Measurements from ENCODE around the gene KCNJ14. TPM values are rescaled to one million over a fixed set of nuclear protein-coding genes. Genes with fewer than 3 reads are reported as not detected.

The KCNJ14 gene
- polyA plus RNA-seq, 1 of the 3 experiments (the other 2 are of a cell fraction) = 1.2 TPM

- Histone ChIP-seq H4K20me1 (ENCODE audit: insufficient read depth) (no peaks in the 10 kb centered on the region), H3K4me3 (ENCODE audit: low read depth in 2 of 2, low read length in 1 of 2) (peak overlapping the region; percentile 59 to 77), H3K4me2 (peak overlapping the region; percentile 84; the same call in 1 of the 2 replicates), H3K4me1 (ENCODE audit: control insufficient read depth in 1 of 2, insufficient read depth in 2 of 2, low read depth in 1 of 2, low read length in 1 of 2) (peaks cover 0 to 22% of the 10 kb centered on the region in 2 experiments; a peak in 1 of 4 replicates), H3F3A (replicated peaks; ENCODE audit: insufficient read depth) (peaks cover 11% of the 10 kb centered on the region), H2AFZ (ENCODE audit: low read depth) (peak overlapping the region; percentile 78; the same call in 1 of the 2 replicates), H3K27me3 (ENCODE audit: insufficient read depth) (no peaks in the 10 kb centered on the region), H3K27ac (ENCODE audit: low read depth in 2 of 2, low read length in 1 of 2) (peak overlapping the region in 1 of 2 experiments; percentile 51; a peak in 1 of 4 replicates), H3K9me2 (no peaks in the 10 kb centered on the region), H3K9me3 (no peaks in the 10 kb centered on the region), H3K79me2 (ENCODE audit: insufficient read depth) (no peaks in the 10 kb centered on the region), H3K36me3 (replicated peaks in 1 of 2; ENCODE audit: control insufficient read depth in 1 of 2, insufficient read depth in 2 of 2, low read length in 1 of 2) (no peaks in the 10 kb centered on the region), H3K9ac (peak overlapping the region; percentile 50; the same call in 1 of the 2 replicates)
- TF ChIP-seq TCF12 (IDR thresholded peaks at IDR 0.05) (no peak), RXRA (IDR thresholded peaks at IDR 0.05; ENCODE audit: borderline replicate concordance, low read depth) (no peak), POLR2AphosphoS5 (IDR thresholded peaks at IDR 0.05; ENCODE audit: low read depth, low read length) (no peak), FOSL2 (IDR thresholded peaks at IDR 0.05; ENCODE audit: borderline replicate concordance, low read depth) (no peak)
- POLR2A ChIA-PET = no interaction called here
- under 1% methylated on average over 13 of the region's 32 CpGs for WGBS (ENCODE audit: low lambda C conversion rate)
- CTCF ChIA-PET = interaction anchor here (8.8 kb wide), 1 partner anchor 75 kb away, joined by 142 read pairs; no protein-coding TSS in a partner anchor
- no peak for DNase-seq
These were observed 56.0 kb downstream of the KCNJ14 start for GRCh38 chr19:48511321-48511731.

GRCh38 chr19:48511800-48512503 is 56.6 kb downstream of the KCNJ14 start, which contains the start of gene LMTK3:
Gene LMTK3 (minus strand): TSS chr19:48511835. CDS start chr19:48511576, 259 bp downstream.
- no peaks in the 10 kb centered on the region for H3K9me2 ChIP-seq
- H3K4me3 ChIP-seq (ENCODE audit: low read depth in 2 of 2, low read length in 1 of 2) = peak within 1 kb of the TSS; percentile 59 to 77
- ChIA-PET POLR2A (interaction anchor here (0.6 kb wide), 1 partner anchor 774 kb away, joined by 6 read pairs; no protein-coding TSS in a partner anchor), CTCF (interaction anchor here (8.8 kb wide), 1 partner anchor 74 kb away, joined by 142 read pairs; no protein-coding TSS in a partner anchor)
- 16% methylated on average over 22 of the region's 32 CpGs for WGBS (ENCODE audit: low lambda C conversion rate)
- no peaks in the 10 kb centered on the region for H3K9me3 ChIP-seq
- peak within 1 kb of the TSS in 1 of 2 experiments; percentile 51; a peak in 1 of 4 replicates for H3K27ac ChIP-seq (ENCODE audit: low read depth in 2 of 2, low read length in 1 of 2)
- peaks cover 11% of the 10 kb centered on the region for H3F3A ChIP-seq (replicated peaks; ENCODE audit: insufficient read depth)
- H3K4me2 ChIP-seq = peak within 1 kb of the TSS; percentile 84
- H3K27me3 ChIP-seq (ENCODE audit: insufficient read depth) = no peaks in the 10 kb centered on the region
- no peaks in the 10 kb centered on the region for H3K79me2 ChIP-seq (ENCODE audit: insufficient read depth)
- TF ChIP-seq MXI1 (IDR thresholded peaks at IDR 0.05; ENCODE audit: low read depth, low read length) (peak; percentile 88), TAF1 (IDR thresholded peaks at IDR 0.05; ENCODE audit: borderline replicate concordance, low read depth, low read length) (no peak), YY1 (IDR thresholded peaks at IDR 0.05; ENCODE audit: low read depth) (no peak), RCOR1 (IDR thresholded peaks at IDR 0.05; ENCODE audit: low read length) (0 out of 2 replicates have a peak, but pooled peaks have one; percentile 26), PBX3 (IDR thresholded peaks at IDR 0.05) (peak; percentile 96)
- peak; percentile 97 for DNase-seq
- peaks cover 0 to 22% of the 10 kb centered on the region in 2 experiments; a peak in 1 of 4 replicates for H3K4me1 ChIP-seq (ENCODE audit: control insufficient read depth in 1 of 2, insufficient read depth in 2 of 2, low read depth in 1 of 2, low read length in 1 of 2)
- H4K20me1 ChIP-seq (ENCODE audit: insufficient read depth) = no peaks in the 10 kb centered on the region
- peak within 1 kb of the TSS; percentile 50; the same call in 1 of the 2 replicates for H3K9ac ChIP-seq
- H2AFZ ChIP-seq (ENCODE audit: low read depth) = peak within 1 kb of the TSS; percentile 78
- H3K36me3 ChIP-seq (replicated peaks in 1 of 2; ENCODE audit: control insufficient read depth in 1 of 2, insufficient read depth in 2 of 2, low read length in 1 of 2) = no peaks in the 10 kb centered on the region

All from SK-N-SH (cell line).